H1 (cell line): ENCODE measurements around the gene PDE8A. TPM values are rescaled to one million over a fixed set of nuclear protein-coding genes. Genes with fewer than 3 reads are reported as not detected.

Experiments
- TEAD4 ChIP-seq: IDR thresholded peaks from 2 replicates; pipeline ENCODE4 v1.6.1; 2012; ENCODE audit warnings: low read depth, low read length, inconsistent platforms, mixed read lengths
- ZNF274 ChIP-seq: IDR thresholded peaks from 2 replicates; pipeline ENCODE4 v1.7.0; 2012; ENCODE audit warnings: low read length, borderline replicate concordance; ENCODE audit errors: extremely low read depth
- polyA plus RNA-seq, 7 experiments: library from polyadenylated mRNA; depleted of rRNA in 3 of 7; stranded (reverse) in 5 of 7; unstranded in 2 of 7; fragments of >200 nt in 5 of 7; fragments of 200-250 nt in 2 of 7; gene quantifications; 1 replicate in 5 of 7; 2 replicates in 1 of 7; 4 replicates in 1 of 7; pipeline versions ENCODE4 v1.2.1 to v1.2.3, GENCODE V29; 2011 to 2013; ENCODE audit warnings: missing spikeins in 2 of 7, mixed read lengths in 2 of 7
- total RNA-seq: library from RNA; stranded (reverse); fragmentation: NEBNext Ultra II Directional; extraction: Animal tissue kit (Norgen Biotek cat#: 25700); gene quantifications from 2 replicates; pipeline ENCODE4 v1.2.1, GENCODE V29; 2021
- TF ChIP-seq, protein P1 (sequence below): fragments of 300-600 bp; sonication (generic); IDR thresholded peaks from 2 replicates; pipeline ENCODE4 v1.7.1; 2012; ENCODE audit warnings: low read length, moderate library complexity, mild to moderate bottlenecking, inconsistent platforms; ENCODE audit not compliant: insufficient replicate concordance

Gene PDE8A
- total and polyA plus RNA-seq, 2 of the 8 experiments (the other 6 are each of a cell fraction or from before 2014, with no cell fraction given), result 6.9 to 7.8 TPM

DNA sequence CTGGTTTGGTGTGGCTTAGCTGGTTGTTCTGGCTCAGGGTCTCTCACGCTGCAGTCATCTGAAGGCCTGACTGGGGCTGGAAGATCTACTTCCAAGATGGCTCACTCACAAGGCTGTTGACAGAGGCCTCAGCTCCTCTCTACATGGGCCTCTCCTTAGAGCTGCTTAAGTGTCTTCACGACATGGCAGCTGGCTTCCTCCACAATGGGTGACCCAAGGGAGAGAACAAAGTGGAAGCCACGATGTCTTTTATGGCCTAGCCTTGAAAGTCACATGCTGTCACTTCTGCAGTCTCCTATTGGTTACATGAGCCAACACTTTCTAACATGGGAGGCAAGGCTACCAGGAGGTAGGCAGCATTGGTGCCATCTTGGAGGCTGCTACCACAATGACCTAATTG, 13.4 kb upstream of the PDE8A start (continued):
- TF ChIP-seq, protein P1, sequence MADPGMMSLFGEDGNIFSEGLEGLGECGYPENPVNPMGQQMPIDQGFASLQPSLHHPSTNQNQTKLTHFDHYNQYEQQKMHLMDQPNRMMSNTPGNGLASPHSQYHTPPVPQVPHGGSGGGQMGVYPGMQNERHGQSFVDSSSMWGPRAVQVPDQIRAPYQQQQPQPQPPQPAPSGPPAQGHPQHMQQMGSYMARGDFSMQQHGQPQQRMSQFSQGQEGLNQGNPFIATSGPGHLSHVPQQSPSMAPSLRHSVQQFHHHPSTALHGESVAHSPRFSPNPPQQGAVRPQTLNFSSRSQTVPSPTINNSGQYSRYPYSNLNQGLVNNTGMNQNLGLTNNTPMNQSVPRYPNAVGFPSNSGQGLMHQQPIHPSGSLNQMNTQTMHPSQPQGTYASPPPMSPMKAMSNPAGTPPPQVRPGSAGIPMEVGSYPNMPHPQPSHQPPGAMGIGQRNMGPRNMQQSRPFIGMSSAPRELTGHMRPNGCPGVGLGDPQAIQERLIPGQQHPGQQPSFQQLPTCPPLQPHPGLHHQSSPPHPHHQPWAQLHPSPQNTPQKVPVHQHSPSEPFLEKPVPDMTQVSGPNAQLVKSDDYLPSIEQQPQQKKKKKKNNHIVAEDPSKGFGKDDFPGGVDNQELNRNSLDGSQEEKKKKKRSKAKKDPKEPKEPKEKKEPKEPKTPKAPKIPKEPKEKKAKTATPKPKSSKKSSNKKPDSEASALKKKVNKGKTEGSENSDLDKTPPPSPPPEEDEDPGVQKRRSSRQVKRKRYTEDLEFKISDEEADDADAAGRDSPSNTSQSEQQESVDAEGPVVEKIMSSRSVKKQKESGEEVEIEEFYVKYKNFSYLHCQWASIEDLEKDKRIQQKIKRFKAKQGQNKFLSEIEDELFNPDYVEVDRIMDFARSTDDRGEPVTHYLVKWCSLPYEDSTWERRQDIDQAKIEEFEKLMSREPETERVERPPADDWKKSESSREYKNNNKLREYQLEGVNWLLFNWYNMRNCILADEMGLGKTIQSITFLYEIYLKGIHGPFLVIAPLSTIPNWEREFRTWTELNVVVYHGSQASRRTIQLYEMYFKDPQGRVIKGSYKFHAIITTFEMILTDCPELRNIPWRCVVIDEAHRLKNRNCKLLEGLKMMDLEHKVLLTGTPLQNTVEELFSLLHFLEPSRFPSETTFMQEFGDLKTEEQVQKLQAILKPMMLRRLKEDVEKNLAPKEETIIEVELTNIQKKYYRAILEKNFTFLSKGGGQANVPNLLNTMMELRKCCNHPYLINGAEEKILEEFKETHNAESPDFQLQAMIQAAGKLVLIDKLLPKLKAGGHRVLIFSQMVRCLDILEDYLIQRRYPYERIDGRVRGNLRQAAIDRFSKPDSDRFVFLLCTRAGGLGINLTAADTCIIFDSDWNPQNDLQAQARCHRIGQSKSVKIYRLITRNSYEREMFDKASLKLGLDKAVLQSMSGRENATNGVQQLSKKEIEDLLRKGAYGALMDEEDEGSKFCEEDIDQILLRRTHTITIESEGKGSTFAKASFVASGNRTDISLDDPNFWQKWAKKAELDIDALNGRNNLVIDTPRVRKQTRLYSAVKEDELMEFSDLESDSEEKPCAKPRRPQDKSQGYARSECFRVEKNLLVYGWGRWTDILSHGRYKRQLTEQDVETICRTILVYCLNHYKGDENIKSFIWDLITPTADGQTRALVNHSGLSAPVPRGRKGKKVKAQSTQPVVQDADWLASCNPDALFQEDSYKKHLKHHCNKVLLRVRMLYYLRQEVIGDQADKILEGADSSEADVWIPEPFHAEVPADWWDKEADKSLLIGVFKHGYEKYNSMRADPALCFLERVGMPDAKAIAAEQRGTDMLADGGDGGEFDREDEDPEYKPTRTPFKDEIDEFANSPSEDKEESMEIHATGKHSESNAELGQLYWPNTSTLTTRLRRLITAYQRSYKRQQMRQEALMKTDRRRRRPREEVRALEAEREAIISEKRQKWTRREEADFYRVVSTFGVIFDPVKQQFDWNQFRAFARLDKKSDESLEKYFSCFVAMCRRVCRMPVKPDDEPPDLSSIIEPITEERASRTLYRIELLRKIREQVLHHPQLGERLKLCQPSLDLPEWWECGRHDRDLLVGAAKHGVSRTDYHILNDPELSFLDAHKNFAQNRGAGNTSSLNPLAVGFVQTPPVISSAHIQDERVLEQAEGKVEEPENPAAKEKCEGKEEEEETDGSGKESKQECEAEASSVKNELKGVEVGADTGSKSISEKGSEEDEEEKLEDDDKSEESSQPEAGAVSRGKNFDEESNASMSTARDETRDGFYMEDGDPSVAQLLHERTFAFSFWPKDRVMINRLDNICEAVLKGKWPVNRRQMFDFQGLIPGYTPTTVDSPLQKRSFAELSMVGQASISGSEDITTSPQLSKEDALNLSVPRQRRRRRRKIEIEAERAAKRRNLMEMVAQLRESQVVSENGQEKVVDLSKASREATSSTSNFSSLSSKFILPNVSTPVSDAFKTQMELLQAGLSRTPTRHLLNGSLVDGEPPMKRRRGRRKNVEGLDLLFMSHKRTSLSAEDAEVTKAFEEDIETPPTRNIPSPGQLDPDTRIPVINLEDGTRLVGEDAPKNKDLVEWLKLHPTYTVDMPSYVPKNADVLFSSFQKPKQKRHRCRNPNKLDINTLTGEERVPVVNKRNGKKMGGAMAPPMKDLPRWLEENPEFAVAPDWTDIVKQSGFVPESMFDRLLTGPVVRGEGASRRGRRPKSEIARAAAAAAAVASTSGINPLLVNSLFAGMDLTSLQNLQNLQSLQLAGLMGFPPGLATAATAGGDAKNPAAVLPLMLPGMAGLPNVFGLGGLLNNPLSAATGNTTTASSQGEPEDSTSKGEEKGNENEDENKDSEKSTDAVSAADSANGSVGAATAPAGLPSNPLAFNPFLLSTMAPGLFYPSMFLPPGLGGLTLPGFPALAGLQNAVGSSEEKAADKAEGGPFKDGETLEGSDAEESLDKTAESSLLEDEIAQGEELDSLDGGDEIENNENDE, result no peak
- TF ChIP-seq TEAD4 (no peak), ZNF274 (no peak)
